T-helper 1 cell treated with Interleukin-12 subunit alpha and Interleukin-12 subunit beta and Interleukin-4 antibody, amounts not matched to agents 30 ng/mL and 1 ng/mL, for 36 hours (primary cell): ENCODE results near the gene CD44. TPM values are rescaled to one million over a fixed set of nuclear protein-coding genes. Genes with fewer than 3 reads are reported as not detected.

ENCODE experiments used
- intact Hi-C: fragments of 100-400 bp; cut with micrococcal nuclease; formaldehyde crosslinking; loops from one replicate; pipeline ENCODE4 v1.15.1; 2024
- total RNA-seq: library from RNA; stranded (reverse); gene quantifications from 2 replicates; pipeline ENCODE4 v1.2.3, GENCODE V29; 2022

Gene CD44
- total RNA-seq, 1 donor from 2014 or later, result 356 TPM

DNA sequence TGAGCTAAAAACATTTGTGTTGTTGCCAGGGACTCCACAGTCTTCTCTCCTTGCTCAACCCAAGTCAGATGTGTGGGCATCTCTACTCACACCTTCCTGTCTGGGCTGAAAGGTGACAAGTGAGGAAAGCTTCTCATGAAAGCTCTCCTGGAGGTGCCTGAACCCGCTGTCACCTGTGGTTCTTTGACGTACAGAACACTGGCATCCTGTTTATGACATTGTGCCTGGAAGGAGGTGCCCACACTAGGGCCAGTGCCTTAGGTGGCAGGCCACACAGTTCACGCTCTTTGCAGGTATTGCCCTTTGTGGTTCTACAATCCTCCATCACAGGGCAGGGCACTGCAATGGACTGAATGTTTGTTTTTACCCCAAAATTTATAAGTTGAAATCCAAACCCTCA, 108.5 kb downstream of the CD44 start:
- intact Hi-C loops, result no loop called here

DNA sequence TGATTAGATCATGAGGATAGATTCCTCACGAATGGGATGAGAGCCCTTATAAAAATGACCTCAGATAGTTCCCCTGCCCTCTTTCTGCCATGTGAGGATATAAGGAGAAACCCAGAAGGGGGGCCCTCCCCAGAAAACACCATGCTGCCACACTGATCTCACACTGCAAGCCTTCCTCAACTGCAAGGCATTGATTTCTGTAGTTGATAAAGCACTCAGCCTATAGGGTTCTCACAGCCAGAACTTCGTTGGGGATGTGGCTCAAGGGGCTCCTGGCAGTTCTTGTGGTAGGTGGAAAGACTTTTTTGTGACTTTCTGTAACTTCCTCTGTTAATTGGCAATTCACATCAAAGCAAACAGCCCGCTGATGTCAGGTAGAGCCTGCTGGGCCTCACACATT, 108.9 kb downstream of the CD44 start:
- intact Hi-C loops, result no loop called here

DNA sequence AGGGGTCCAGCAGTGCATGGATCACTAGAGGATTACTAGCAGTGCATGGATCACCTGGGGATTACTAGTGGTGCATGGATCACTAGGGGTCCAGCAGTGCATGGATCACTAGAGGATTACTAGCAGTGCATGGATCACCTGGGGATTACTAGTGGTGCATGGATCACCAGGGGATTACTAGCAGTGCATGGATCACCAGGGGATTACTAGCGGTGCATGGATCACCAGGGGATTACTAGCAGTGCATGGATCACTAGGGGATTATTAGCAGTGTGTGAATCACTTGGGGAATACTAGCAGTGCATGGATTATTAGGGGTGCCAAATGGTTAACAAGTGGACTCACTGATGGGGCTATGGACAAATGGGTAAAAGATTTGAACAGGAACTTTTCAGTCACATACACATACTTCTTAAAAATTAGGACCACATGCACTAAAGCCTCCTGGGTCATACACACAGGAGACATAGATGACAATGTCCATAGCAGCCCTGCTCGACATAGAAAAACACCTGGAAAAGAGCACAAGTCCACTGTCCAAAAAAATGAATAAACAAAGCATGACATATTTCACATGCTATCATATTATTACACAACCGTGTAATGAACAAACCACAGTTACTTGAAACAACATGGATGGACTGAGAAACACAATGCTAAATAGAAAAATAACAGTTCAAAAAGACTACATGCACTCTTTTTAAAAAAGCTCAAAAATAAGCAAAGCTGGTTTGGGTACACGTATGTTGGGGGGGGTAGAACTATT, 109.8 kb downstream of the CD44 start:
- intact Hi-C loops, result no loop called here

DNA sequence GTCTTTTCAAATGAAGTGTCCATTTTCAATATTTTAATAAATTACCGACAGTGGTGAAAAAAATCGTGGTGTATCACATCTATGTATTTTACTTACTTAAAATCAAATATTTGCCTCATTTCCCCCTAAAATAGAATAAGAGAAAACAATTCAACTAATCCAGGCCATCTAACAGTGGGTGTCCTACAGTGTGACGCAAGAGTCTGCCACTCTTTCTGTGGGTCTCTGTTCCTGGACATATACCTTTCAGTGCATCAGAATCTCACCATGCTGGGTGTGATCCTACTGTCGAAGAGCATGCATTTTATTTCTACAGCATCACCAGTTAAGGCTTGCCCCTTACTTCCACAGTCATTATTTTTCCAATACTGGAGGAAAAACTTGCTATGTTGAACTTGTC, 111.2 kb downstream of the CD44 start:
- intact Hi-C loops, result no loop called here

DNA sequence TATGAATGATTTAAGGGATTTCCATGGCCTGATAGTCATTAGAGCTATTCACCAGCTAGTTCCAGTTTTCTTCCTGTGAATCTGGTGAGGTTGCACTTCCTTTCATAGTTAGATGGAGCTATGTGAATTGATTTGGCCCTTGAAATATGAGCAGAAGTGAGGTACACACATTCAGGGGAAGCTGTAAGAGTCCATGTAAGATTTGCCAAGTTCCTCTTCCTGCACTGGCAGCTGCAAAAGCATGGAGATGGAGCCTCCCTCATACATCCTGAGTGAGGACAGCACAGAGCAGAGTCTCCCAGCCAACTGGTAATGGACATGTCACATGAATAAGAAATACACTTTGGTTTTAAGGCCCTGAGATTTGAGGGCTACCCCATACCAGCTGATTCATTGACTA, 111.7 kb downstream of the CD44 start:
- intact Hi-C loops, result no loop called here

DNA sequence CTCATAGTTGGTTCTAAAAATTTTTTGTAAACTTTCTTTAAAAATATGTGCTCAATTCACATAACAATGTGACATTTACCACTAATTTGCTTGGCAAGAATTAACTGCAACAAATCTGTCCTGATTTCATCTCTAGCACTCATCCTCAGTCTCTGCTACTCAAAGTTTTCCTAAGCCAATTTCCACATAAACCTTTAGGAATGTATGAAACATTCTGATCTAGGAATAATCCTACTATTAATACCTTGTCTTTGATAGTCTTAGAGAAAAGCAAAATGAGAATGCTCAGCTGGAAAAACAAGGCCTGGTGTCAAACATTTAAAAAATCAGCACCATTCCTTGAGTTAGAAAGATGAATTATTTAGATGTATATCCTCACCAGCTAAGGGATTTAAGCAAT, 114.3 kb downstream of the CD44 start:
- intact Hi-C loops, result no loop called here

DNA sequence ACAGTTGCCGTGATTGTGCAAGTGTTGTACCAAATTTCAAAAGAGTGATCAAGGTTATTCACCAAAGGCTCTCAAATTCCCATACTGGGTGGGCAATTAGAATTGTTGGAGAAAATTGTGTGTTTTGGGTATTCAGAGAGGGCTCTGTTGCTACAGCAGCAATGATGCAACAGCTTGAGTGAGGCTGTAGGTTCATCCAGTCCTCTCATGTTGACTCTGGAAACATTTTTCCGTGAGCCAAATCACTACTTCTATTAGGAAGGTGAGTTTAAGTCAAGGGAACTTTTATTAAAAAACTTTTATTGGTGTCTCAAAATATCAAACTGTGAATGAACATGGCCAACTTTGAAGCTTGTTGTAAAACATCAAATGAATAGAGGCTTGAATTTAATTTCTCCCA, 116.5 kb downstream of the CD44 start:
- intact Hi-C loops, result loop anchor here (5.0 kb wide), 2 partner anchors 87 to 137 kb away; no protein-coding TSS in a partner anchor

DNA sequence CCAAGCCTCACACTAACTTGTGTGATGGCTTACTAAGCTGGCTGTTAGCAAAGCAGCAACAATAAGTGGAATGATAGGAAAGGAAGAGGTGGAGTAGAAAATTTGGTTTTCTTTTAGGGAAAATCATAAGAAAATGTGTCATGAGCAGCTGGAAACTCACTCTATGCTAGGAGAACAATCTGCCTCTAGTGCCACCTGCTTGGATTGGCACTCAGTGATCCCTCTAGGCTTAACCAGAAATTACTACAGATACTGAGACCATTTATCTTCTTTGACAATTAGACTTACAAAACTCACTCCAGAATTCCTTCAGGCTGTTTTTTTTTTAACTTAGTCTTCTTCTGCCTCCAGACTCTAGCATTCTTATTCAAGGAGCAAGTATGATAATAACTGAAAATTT, 117.3 kb downstream of the CD44 start:
- intact Hi-C loops, result loop anchor here (5.0 kb wide), 2 partner anchors 86 to 136 kb away; no protein-coding TSS in a partner anchor

DNA sequence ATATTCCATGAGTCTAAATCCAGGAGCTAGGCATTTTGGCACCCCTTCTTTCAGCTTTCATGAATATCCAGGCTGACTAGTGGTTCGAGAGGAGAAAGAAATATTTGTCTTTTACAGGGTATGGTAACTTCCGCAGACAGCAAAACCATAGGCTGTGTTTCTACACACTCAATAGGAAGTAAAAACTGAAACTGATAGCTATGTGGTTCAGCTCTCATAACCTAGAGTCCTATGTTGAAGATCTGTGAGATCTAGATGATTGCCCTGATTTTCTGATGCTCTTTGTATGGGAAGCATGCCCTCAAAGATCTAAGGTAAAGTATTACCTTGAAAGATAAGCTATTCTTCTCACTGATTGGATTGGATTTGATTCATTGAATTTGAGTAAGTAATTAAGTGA, 118.3 kb downstream of the CD44 start:
- intact Hi-C loops, result loop anchor here (5.0 kb wide), 2 partner anchors 85 to 135 kb away; no protein-coding TSS in a partner anchor

DNA sequence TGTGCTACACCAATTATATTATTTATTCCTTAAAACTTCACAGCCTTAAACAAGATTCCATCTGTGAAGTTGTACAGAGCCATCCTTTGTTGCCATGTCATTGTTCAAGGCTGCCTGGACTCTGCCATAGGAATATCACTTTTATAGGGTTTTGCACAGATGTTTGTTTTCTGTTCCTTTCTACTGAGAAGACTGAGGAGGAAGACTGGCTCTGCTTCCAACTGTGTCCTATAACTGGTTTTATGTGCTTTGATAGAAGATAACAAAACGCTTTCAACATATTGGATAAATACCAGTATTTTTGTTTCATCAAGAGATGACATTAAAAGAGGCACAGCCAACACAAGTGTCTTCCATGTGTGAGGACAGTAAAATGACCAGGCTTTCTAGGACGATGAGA, 120.6 kb downstream of the CD44 start:
- intact Hi-C loops, result loop anchor here (5.0 kb wide), 2 partner anchors 83 to 133 kb away; no protein-coding TSS in a partner anchor

DNA sequence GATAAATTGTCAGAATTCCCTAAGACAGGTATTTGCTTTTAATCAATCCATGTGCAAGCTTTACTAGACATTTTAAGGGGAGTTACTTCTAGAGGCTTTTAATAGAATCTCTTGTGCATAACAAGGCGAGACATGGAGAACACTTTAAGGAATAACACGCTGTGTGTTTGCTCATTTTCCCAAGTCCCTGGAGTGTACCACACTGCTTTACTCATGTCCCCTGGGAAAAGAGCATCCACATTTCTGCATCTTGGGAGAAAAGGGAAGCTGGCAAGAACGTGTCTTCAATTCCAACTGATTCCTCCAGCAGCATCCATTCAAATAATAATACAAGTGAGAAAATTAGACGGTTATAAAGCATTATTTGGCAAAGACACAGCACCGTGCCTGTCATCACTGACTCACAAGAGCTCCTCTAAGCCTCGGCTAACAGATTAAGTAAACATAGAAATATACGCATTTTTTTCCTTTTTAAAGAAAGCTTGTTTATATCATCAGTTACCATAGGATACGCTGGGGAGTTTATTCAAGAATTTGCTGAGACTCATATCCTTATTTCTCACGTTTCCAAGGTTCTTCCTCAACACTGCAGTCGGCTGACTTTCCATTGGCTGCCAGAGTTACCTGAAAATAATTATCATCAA, 121.5 kb downstream of the CD44 start:
- intact Hi-C loops, result no loop called here

DNA sequence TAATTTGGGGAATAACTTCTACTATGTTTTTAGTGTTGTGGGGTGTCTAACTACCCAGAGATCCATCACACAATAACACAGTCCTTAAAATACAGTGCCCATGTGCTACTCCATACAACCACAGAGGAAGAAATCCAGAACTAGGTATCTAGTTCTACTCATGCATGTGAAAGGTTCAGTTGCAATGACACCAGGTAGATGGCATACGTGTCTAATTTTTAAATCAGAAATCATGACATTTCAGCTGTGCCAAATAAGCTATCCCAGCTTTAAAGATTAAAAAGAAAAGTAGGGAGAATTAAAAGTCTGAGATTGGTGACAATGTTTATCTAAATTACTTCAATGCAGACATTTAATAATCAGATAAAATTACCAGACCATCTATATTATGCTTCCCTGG, 122.2 kb downstream of the CD44 start:
- intact Hi-C loops, result no loop called here

DNA sequence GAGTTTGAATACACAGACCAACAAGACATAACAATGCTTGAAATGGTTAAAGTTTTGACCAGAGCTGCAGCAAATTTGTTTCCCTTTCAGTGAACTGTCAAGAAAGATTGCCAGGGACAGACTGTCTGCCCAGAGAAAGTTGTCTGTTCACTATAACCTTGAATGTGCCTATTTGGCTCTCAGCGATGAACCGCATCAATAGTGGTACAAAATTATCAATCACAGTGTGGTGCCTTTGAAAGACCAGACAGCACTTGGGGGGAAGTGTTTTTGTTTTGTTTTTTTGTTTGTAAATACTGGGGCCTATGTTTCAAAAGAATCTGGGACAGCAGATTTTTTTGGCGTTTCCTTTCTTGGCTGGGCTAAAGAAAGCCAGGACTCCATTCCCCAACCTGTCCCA, 123.1 kb downstream of the CD44 start:
- intact Hi-C loops, result no loop called here

DNA sequence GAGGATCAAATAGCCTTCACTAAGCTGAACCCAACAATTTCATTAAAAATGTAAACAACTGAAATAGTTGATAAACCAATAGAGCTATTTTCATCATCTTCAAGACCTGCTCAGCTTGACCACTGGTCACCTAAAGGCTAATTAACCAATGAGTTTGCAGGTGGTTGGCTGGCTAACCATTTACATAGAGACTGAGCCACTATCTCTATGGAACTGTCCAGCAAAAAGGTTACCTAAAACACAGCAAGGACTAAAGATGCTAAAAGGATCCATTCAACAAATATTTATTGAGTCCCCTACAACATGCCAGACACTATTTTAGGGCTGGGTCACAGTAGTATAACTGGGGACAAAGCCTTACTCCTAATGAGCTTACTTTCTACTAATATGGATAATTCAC, 123.8 kb downstream of the CD44 start:
- intact Hi-C loops, result no loop called here

DNA sequence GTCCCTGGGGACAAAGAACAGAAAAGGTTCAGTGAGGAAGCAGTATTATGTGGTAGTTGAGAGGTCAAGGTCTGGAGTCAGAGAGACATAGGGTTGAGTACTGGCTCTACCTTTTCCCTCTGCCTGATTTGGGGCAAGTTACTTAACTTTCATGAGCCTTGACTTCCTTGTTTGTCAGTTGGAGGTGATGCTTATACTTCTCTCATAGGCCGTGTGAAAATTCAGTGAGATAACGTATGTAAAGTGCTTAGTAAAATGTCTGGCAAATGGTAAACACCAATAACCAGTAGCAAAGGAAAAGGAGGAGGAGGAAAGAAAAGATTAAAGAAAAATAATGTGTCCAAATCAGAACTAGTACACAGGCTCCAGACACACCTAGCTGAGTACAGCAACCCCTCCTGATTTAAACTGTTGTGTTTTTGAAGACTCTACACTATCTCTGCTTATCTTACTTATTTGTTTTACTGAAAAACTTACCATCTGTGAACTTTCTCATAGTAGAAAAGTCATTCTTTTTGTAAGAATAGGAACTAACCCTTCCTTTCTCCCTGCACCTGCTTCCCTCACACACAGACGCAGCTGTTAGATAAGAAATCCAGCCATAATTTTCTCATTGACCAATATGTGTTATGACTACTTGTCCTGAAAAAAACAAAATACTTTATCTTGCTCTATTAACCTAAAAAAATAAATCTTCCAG, 126.9 kb downstream of the CD44 start:
- intact Hi-C loops, result no loop called here

DNA sequence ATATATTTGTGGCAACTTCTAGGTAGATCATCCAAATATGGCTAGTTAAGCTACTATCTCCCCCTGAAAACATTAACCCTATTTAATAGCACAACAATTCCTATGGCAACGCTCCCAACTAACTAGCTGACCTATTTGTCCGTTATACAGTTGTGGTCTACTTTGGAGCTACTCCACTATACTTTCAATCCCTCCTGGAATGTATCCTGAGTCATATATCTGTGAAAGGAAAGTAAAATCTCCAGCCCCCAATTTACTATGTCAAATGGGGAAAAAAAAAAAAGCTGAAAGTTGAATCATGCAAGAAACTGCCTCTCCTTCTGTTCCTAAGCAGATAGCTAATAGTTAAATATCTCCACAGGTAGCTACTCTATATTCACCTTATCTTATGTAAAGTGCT, 128.5 kb downstream of the CD44 start:
- intact Hi-C loops, result no loop called here

DNA sequence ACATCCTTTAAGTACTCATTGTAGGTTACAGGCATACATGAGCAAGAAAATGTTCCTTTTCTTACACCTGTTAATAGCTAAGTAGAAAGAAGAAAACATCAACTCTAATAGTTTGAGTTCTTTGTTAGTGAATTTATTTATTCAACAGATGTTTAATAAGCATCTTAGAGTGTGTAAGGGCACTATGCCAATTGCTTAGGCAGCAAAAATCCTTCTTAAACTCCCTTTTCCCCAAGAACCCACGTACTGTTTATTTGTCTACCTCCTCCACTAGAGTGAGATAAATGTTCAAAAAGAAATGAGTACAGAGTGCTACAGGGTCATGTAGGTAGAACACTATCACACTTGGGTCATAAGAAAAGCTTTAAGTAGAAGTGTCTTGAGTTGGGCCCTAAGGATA, 131.4 kb downstream of the CD44 start:
- intact Hi-C loops, result no loop called here

DNA sequence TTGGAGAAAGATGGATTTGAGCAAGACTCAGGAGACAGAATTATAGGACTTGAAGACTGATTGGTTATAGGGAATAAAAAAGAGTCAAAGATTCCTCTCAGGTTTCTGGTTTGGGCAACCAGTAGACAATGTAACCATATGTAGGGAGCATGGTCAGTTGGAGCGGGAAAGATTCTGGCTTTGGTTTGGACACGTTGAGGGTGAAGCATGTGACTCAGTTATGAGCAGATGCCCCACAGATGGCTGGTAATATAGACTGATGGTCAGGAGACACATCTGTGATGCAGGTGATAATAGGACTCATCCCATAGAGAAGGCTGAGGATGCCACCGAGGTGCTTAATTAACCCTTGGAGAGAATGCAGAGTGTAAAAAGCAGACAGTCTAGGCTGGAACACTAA, 132.1 kb downstream of the CD44 start:
- intact Hi-C loops, result no loop called here

DNA sequence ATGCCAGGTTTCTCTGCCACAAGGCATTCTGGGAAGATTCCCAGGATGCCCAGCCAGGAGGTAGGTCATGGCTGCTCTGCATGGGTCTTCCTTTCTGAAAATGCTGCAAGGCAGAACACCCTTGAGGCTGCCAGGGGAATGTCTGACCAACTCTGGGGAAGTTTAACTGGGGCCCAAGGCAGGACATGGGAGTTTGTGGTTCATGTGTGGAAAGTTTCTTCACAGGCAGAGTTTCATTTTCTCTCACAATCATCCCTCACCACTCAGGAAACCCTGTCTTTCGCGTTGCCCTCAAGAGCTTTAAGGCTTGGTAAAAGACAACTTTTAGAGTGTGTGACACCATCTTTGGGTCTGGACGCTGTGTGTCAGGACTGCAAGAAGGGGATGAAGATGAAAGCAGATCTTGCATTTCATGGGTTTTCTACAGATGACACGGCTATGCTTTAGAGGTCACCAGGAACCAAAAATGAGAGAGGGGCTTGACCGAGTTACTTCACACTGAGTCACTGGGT, 133.5 kb downstream of the CD44 start:
- intact Hi-C loops, result loop anchor here (1.0 to 2.0 kb wide), 5 partner anchors 16 to 260 kb away; no protein-coding TSS in a partner anchor

DNA sequence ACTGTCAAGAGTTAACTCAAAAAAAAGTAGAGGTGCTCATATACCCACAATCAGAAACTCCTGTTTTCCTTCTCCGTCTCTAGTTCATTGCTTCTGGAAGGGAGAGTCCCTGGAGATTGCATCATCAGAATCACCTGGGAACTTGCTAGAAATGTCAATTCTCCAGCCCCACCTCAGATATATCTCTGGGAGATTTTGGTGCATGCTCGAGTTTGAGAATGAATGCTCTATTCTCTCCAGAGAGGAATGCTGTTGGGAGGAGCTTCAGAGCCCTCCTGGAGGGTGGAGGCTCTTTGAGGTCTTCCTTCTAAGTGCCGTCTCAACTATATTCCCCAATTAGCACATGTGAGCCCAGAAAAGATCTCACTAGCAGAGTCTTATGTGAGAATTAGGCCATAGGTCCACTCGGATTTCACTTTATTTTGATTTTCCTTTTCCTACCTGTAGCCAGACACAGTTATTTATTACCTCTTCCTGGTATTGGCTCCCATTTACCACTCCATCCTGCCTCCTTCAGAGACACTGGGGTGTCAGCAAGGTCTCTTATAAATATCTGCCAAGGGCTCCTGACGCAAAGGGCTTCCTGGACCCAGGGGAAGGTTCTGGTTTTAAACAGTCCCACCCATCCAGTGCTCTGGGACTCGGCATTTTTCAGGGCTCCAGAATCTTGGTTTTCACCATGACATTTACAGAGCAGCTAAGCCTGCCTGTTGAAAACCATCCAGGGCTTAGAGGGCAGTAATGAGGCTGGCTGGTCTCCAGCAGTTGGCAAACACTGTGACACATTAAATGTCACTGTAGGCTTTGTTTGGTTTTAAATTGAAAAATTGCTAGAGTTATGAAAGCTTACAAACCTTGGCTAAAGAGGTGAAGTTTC, 136.2 kb downstream of the CD44 start:
- intact Hi-C loops, result no loop called here

DNA sequence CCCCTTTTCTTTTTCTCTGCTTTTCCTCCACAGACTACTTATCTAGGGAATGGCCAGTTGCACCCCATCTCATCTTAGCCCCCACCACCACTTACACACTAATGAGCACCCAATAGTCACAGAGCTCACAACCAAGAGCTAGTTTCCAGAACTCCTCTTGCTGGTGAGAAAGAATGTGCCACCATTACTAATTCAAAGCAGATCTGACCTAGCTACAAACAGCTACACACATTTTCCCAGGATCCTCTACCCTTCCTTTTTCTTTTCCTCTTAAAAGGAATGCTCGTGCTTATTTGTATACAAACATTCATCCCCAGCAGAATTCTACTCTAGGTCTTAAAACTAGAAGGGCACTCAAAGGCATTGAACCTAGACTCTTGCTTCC, 136.8 kb downstream of the CD44 start:
- intact Hi-C loops, result no loop called here
